ENCODE results near the gene CREB1. TPM values are rescaled to one million over a fixed set of nuclear protein-coding genes. Genes with fewer than 3 reads are reported as not detected.
"Not testable (repeated sequence)": the region's sequence is repeated elsewhere in the genome, so short reads cannot be mapped to it uniquely, and the experiment has no call there.

CREB1 gene
- total RNA-seq, 2 donors from 2014 or later = 87.1 to 105 TPM

- no peak for TF ChIP-seq CTCF (conservative IDR thresholded peaks at IDR 0.05)
- no peak overlapping the region for H3K27ac Mint-ChIP-seq
- peaks cover 1% of the 10 kb centered on the region for H3K27me3 Mint-ChIP-seq (ENCODE audit: insufficient read depth)
Observed at GRCh38 chr2:207640160-207640559, 110.4 kb downstream of the CREB1 start.

GRCh38 chr2:207640661-207641060, 110.9 kb downstream of the CREB1 start:
- Histone ChIP-seq H3K9ac (ENCODE audit: extremely low read depth, low read length, poor library complexity, severe bottlenecking) (no peak overlapping the region), H3K4me1 (ENCODE audit: control insufficient read depth, insufficient read depth, low read length) (no peaks in the 10 kb centered on the region), H3K27ac (ENCODE audit: low read depth, low read length) (no peak overlapping the region), H3K36me3 (ENCODE audit: control insufficient read depth, insufficient read depth, low read length) (no peaks in the 10 kb centered on the region), H3K27me3 (ENCODE audit: control insufficient read depth, insufficient read depth, low read length, poor library complexity, severe bottlenecking) (no peaks in the 10 kb centered on the region), H3K9me3 (ENCODE audit: control insufficient read depth, low read length) (peaks cover 16% of the 10 kb centered on the region), H3K4me3 (ENCODE audit: low read length) (no peak overlapping the region)
- H3K9me3 Mint-ChIP-seq = peaks cover 2% of the 10 kb centered on the region
- DNase-seq = no peak
- TF ChIP-seq CTCF (conservative IDR thresholded peaks at IDR 0.05) = no peak
- no peaks in the 10 kb centered on the region for H3K36me3 Mint-ChIP-seq (ENCODE audit: low read depth)
- no peaks in the 10 kb centered on the region for H3K4me1 Mint-ChIP-seq
- H3K27ac Mint-ChIP-seq = no peak overlapping the region
- peaks cover 1% of the 10 kb centered on the region for H3K27me3 Mint-ChIP-seq (ENCODE audit: insufficient read depth)
- WGBS, 2 experiments (ENCODE audit: insufficient coverage in 1 of 2, insufficient read length in 1 of 2) = 92% methylated on average over 1 of the region's 1 CpG; no CpG with 5 or more reads in 1 of the 2 experiments
- H3K4me3 Mint-ChIP-seq = no peak overlapping the region

More at GRCh38 chr2:207640160-207640559, 110.4 kb downstream of the CREB1 start:
- no peak for DNase-seq
- Mint-ChIP-seq H3K4me1 (no peaks in the 10 kb centered on the region), H3K4me3 (no peak overlapping the region), H3K36me3 (ENCODE audit: low read depth) (no peaks in the 10 kb centered on the region), H3K9me3 (peaks cover 2% of the 10 kb centered on the region)
- H3K27me3 ChIP-seq (ENCODE audit: control insufficient read depth, insufficient read depth, low read length, poor library complexity, severe bottlenecking) = no peaks in the 10 kb centered on the region
- H3K4me3 ChIP-seq (ENCODE audit: low read length) = no peak overlapping the region
- no peaks in the 10 kb centered on the region for H3K4me1 ChIP-seq (ENCODE audit: control insufficient read depth, insufficient read depth, low read length)
- no peak overlapping the region for H3K9ac ChIP-seq (ENCODE audit: extremely low read depth, low read length, poor library complexity, severe bottlenecking)
- peaks cover 16% of the 10 kb centered on the region for H3K9me3 ChIP-seq (ENCODE audit: control insufficient read depth, low read length)
- H3K27ac ChIP-seq (ENCODE audit: low read depth, low read length) = no peak overlapping the region
- no peaks in the 10 kb centered on the region for H3K36me3 ChIP-seq (ENCODE audit: control insufficient read depth, insufficient read depth, low read length)

GRCh38 chr2:207643892-207644291, 114.1 kb downstream of the CREB1 start:
- no peak overlapping the region for H3K27ac ChIP-seq (ENCODE audit: low read depth, low read length)
- no peak for DNase-seq
- Mint-ChIP-seq H3K4me1 (no peaks in the 10 kb centered on the region), H3K9me3 (peaks cover 2% of the 10 kb centered on the region), H3K36me3 (ENCODE audit: low read depth) (no peaks in the 10 kb centered on the region), H3K4me3 (no peak overlapping the region), H3K27me3 (ENCODE audit: insufficient read depth) (peaks cover 1% of the 10 kb centered on the region), H3K27ac (no peak overlapping the region)
- no peak for TF ChIP-seq CTCF (conservative IDR thresholded peaks at IDR 0.05)
- 100% methylated on average over 1 of the region's 1 CpG; no CpG with 5 or more reads in 1 of the 2 experiments for WGBS, 2 experiments (ENCODE audit: insufficient coverage in 1 of 2, insufficient read length in 1 of 2)
- H3K9me3 ChIP-seq (ENCODE audit: control insufficient read depth, low read length) = peaks cover 16% of the 10 kb centered on the region
- no peaks in the 10 kb centered on the region for H3K27me3 ChIP-seq (ENCODE audit: control insufficient read depth, insufficient read depth, low read length, poor library complexity, severe bottlenecking)
- H3K9ac ChIP-seq (ENCODE audit: extremely low read depth, low read length, poor library complexity, severe bottlenecking) = no peak overlapping the region
- H3K36me3 ChIP-seq (ENCODE audit: control insufficient read depth, insufficient read depth, low read length) = no peaks in the 10 kb centered on the region
- H3K4me1 ChIP-seq (ENCODE audit: control insufficient read depth, insufficient read depth, low read length) = no peaks in the 10 kb centered on the region
- no peak overlapping the region for H3K4me3 ChIP-seq (ENCODE audit: low read length)

GRCh38 chr2:207646582-207646981, 116.8 kb downstream of the CREB1 start:
- H3K9me3 Mint-ChIP-seq; H3K9ac ChIP-seq (ENCODE audit: extremely low read depth, low read length, poor library complexity, severe bottlenecking); H3K27ac Mint-ChIP-seq; H3K27ac ChIP-seq (ENCODE audit: low read depth, low read length); H3K4me1 Mint-ChIP-seq; H3K36me3 Mint-ChIP-seq (ENCODE audit: low read depth); H3K27me3 ChIP-seq (ENCODE audit: control insufficient read depth, insufficient read depth, low read length, poor library complexity, severe bottlenecking); H3K27me3 Mint-ChIP-seq (ENCODE audit: insufficient read depth); H3K4me1 ChIP-seq (ENCODE audit: control insufficient read depth, insufficient read depth, low read length); H3K9me3 ChIP-seq (ENCODE audit: control insufficient read depth, low read length); H3K4me3 Mint-ChIP-seq; H3K36me3 ChIP-seq (ENCODE audit: control insufficient read depth, insufficient read depth, low read length); H3K4me3 ChIP-seq (ENCODE audit: low read length); DNase-seq: not testable (repeated sequence)
- WGBS, 2 experiments (ENCODE audit: insufficient coverage in 1 of 2, insufficient read length in 1 of 2) = 91 to 100% methylated on average over 4 to 7 of the region's 7 CpGs
